Measurements from ENCODE around the gene RAB11FIP4. TPM values are rescaled to one million over a fixed set of nuclear protein-coding genes. Genes with fewer than 3 reads are reported as not detected.
A peak's percentile ranks its signal among the peaks of the same experiment; 100 is the strongest.

RAB11FIP4 gene
- total RNA-seq, 1 donor from 2014 or later: 10.2 TPM

DNA sequence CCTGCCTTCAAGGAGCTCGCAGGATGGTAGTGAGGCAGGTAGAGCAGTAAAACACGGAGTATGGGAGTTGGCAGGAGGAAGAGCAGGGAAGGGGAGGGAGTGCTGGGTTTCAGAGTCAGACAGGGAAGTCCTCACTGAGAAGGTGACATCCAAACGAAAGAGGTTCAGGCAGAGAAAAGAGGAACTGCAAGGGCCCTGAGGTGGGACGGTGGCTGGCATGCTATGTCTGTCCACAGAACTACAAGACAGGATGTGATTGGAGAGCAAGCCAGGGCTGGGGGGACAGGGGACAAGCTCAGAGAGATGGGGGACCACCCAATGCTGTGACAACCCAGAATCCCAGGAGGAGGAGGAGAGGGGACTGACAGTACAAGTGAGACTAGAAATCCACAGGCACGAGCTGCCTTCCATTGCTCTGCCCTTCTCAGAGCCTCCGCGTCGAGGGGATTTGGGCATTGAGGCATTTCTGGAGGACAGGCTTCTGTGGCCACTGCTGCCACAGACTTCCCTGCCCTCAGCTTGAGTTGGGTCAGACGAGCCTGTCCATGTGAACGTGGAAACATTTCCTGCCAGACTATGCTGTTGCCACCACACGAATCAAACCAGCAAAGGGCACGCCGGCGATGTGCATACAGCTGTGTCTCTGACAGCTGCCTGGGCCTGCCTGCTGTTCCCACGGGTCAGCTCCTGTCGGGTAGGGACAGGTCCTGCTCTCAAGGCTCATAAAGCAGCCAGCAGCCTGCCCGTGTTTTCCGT, 100.1 kb downstream of the RAB11FIP4 start:
- peaks cover 17% of the 10 kb centered on the region for H3K4me1 ChIP-seq
- TF ChIP-seq EZH2phosphoT487 (IDR thresholded peaks at IDR 0.05): no peak
- TF ChIP-seq EZH2 (IDR thresholded peaks at IDR 0.05): no peak
- TF ChIP-seq, protein P1, sequence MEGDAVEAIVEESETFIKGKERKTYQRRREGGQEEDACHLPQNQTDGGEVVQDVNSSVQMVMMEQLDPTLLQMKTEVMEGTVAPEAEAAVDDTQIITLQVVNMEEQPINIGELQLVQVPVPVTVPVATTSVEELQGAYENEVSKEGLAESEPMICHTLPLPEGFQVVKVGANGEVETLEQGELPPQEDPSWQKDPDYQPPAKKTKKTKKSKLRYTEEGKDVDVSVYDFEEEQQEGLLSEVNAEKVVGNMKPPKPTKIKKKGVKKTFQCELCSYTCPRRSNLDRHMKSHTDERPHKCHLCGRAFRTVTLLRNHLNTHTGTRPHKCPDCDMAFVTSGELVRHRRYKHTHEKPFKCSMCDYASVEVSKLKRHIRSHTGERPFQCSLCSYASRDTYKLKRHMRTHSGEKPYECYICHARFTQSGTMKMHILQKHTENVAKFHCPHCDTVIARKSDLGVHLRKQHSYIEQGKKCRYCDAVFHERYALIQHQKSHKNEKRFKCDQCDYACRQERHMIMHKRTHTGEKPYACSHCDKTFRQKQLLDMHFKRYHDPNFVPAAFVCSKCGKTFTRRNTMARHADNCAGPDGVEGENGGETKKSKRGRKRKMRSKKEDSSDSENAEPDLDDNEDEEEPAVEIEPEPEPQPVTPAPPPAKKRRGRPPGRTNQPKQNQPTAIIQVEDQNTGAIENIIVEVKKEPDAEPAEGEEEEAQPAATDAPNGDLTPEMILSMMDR (IDR thresholded peaks at IDR 0.05): no peak
- H3K27me3 Mint-ChIP-seq (ENCODE audit: insufficient read depth, low read depth): peaks cover 37% of the 10 kb centered on the region
- no peak overlapping the region for H3K27ac ChIP-seq
- H3F3A ChIP-seq (ENCODE audit: low read depth): peaks cover 23% of the 10 kb centered on the region
- no peak for DNase-seq (ENCODE audit: low spot score)
- H3K4me1 Mint-ChIP-seq: peaks cover 33% of the 10 kb centered on the region
- no peaks in the 10 kb centered on the region for H3K9me3 Mint-ChIP-seq
- H2AFZ ChIP-seq (replicated peaks): no peak overlapping the region
- H3K36me3 Mint-ChIP-seq: no peaks in the 10 kb centered on the region
- H3K4me3 ChIP-seq: no peak overlapping the region
- H4K20me1 ChIP-seq (ENCODE audit: low read depth): peaks cover 32% of the 10 kb centered on the region
- H3K9ac ChIP-seq: no peak overlapping the region
- H3K27ac Mint-ChIP-seq: no peak overlapping the region
- H3K9me3 ChIP-seq (ENCODE audit: low read depth): no peaks in the 10 kb centered on the region
- peaks cover 36% of the 10 kb centered on the region for H3K27me3 ChIP-seq
- peaks cover 6% of the 10 kb centered on the region for H3K79me2 ChIP-seq (ENCODE audit: low read depth)
- no peak overlapping the region for H3K4me3 Mint-ChIP-seq
- H3K4me2 ChIP-seq: no peak overlapping the region
- H3K36me3 ChIP-seq: no peaks in the 10 kb centered on the region

DNA sequence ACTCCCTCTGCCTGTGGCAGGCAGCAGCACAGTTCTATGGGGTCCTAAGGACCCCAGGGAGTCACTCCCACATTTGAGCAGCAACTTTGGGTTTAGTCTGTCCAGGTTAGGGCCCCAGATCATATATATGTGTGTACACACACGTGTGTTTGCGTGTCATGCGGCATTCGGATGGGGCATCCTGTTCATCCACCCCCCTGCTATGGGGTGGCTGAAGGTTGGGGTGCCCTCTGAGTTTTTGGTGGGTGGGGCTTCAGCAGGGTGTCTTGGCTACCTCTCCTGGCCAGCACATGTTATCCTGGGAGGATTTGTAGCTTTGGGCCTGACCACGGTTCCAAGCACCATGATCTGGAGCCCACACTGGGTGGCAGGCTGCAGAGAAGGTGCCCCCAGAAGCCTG, 100.7 kb downstream of the RAB11FIP4 start:
- TF ChIP-seq EZH2 (IDR thresholded peaks at IDR 0.05) (no peak), EZH2phosphoT487 (IDR thresholded peaks at IDR 0.05) (no peak)
- TF ChIP-seq, protein P1 (IDR thresholded peaks at IDR 0.05): no peak
- Histone ChIP-seq H3K36me3 (no peaks in the 10 kb centered on the region), H3K4me3 (no peak overlapping the region), H3K9ac (no peak overlapping the region), H2AFZ (replicated peaks) (no peak overlapping the region), H3K9me3 (ENCODE audit: low read depth) (no peaks in the 10 kb centered on the region), H4K20me1 (ENCODE audit: low read depth) (peaks cover 34% of the 10 kb centered on the region), H3F3A (ENCODE audit: low read depth) (peaks cover 16% of the 10 kb centered on the region), H3K27ac (no peak overlapping the region), H3K4me1 (peaks cover 17% of the 10 kb centered on the region), H3K4me2 (no peak overlapping the region), H3K79me2 (ENCODE audit: low read depth) (peaks cover 6% of the 10 kb centered on the region), H3K27me3 (peaks cover 29% of the 10 kb centered on the region)
- H3K9me3 Mint-ChIP-seq: no peaks in the 10 kb centered on the region
- peak overlapping the region; percentile 79 for H3K27ac Mint-ChIP-seq
- peaks cover 34% of the 10 kb centered on the region for H3K27me3 Mint-ChIP-seq (ENCODE audit: insufficient read depth, low read depth)
- H3K4me3 Mint-ChIP-seq: no peak overlapping the region
- peaks cover 30% of the 10 kb centered on the region for H3K4me1 Mint-ChIP-seq
- no peak for DNase-seq (ENCODE audit: low spot score)
- H3K36me3 Mint-ChIP-seq: no peaks in the 10 kb centered on the region

DNA sequence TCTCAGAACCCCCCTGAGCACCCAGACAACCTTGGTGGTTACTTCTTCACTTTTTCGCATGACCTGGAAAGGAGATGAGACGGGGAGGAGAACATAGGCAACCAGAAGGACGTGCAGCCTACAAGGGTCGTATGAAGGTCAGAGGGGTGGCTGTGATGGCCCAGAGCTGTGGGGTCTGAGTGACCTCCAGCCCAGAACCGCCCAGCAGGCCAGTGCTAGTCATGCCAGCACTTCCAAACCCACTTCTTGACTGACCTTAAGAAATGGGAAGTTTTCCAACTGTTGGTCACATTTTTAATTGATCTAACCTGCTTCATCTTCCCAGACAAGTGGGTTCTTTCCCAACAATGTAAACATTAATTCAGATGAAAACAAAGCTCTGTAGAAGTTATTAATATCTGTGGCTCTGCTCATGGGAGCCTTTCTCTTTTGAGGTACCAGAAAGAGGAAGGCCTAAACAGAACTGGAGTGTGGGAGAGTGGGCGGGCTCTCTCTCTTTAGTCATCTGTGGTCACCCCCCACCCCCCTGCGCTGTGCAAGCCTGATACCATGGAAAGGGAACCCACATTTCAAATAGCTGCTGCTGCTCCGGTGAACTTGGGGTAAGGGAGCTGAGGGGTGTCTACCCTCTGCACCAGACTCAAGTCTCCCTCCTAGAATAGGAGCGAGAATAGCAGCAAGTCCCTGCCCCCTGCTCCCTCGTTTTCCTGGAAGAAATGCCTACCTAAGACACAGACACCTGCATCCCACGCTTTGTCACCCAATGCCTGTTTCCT, 101.6 kb downstream of the RAB11FIP4 start:
- no peak overlapping the region for H3K27ac Mint-ChIP-seq
- H3K9me3 Mint-ChIP-seq: no peaks in the 10 kb centered on the region
- peaks cover 14% of the 10 kb centered on the region for H3F3A ChIP-seq (ENCODE audit: low read depth)
- TF ChIP-seq, protein P1 (IDR thresholded peaks at IDR 0.05): no peak
- TF ChIP-seq EZH2phosphoT487 (IDR thresholded peaks at IDR 0.05): no peak
- TF ChIP-seq EZH2 (IDR thresholded peaks at IDR 0.05): no peak
- peaks cover 25% of the 10 kb centered on the region for H3K27me3 ChIP-seq
- no peak overlapping the region for H3K27ac ChIP-seq
- H3K4me1 Mint-ChIP-seq: peaks cover 33% of the 10 kb centered on the region
- H3K36me3 Mint-ChIP-seq: no peaks in the 10 kb centered on the region
- peaks cover 32% of the 10 kb centered on the region for H3K27me3 Mint-ChIP-seq (ENCODE audit: insufficient read depth, low read depth)
- no peak overlapping the region for H3K4me3 ChIP-seq
- no peaks in the 10 kb centered on the region for H3K9me3 ChIP-seq (ENCODE audit: low read depth)
- H4K20me1 ChIP-seq (ENCODE audit: low read depth): peaks cover 34% of the 10 kb centered on the region
- H3K36me3 ChIP-seq: no peaks in the 10 kb centered on the region
- no peak overlapping the region for H3K9ac ChIP-seq
- no peak overlapping the region for H3K4me2 ChIP-seq
- H2AFZ ChIP-seq (replicated peaks): no peak overlapping the region
- peaks cover 6% of the 10 kb centered on the region for H3K79me2 ChIP-seq (ENCODE audit: low read depth)
- H3K4me3 Mint-ChIP-seq: no peak overlapping the region
- peaks cover 17% of the 10 kb centered on the region for H3K4me1 ChIP-seq
- no peak for DNase-seq (ENCODE audit: low spot score)

Data from neural progenitor cell (in vitro differentiated cells).